B cell (primary cell): ENCODE measurements around the gene ITGA2B. TPM values are rescaled to one million over a fixed set of nuclear protein-coding genes. Genes with fewer than 3 reads are reported as not detected.

Source experiments
- ATAC-seq: fragments of 200-7000 bp; cut with Tn5 transposase; one replicate; pipeline ENCODE4 v1.10.0; 2021; ENCODE audit warnings: low read depth, mild to moderate bottlenecking, moderate number of reproducible peaks, moderate library complexity
- CTCF ChIA-PET: fragments of 350-600 bp; sonication (Branson Sonifier 250); formaldehyde crosslinking; loops from one replicate; lab custom pipeline; 2021; ENCODE audit warnings: antibody characterized with exemption, inconsistent platforms; lab: Charles Lee
- POLR2A ChIA-PET: fragments of 350-600 bp; sonication (Branson Sonifier 250); formaldehyde crosslinking; loops from one replicate; lab custom pipeline; 2021; ENCODE audit warnings: antibody characterized with exemption; lab: Charles Lee
- DNase-seq: peaks from one replicate; pipeline ENCODE4 v3.0.0; 2013
- H2AFZ ChIP-seq: 2 replicates; pipeline ENCODE4 v1.6.1; 2012; ENCODE audit warnings: mild to moderate bottlenecking, low read depth, low read length; ENCODE audit not compliant: insufficient read depth, poor library complexity, severe bottlenecking
- H3K27ac ChIP-seq, 2 donors: 1 replicate in 1 of 2; 2 replicates in 1 of 2; pipeline ENCODE4 v1.5.1; 2012 to 2013; ENCODE audit warnings: low read length in 2 of 2, mild to moderate bottlenecking in 2 of 2, moderate library complexity in 1 of 2
- H3K27me3 ChIP-seq, 4 experiments: fragments of 200-600 bp in 1 of 4; sonication (generic) in 1 of 4; replicated peaks in 1 of 4; 1 replicate in 2 of 4; 2 replicates in 2 of 4; pipeline versions ENCODE4 v1.6.1 to v1.7.0; 2013 to 2016; ENCODE audit warnings: low read length in 3 of 4, mild to moderate bottlenecking in 2 of 4, mixed read lengths in 1 of 4, moderate library complexity in 1 of 4; ENCODE audit not compliant: insufficient read depth in 4 of 4, control insufficient read depth in 3 of 4; ENCODE audit errors: control extremely low read depth in 1 of 4
- H3K36me3 ChIP-seq, 2 experiments: replicated peaks in 1 of 2; 1 replicate in 1 of 2; 2 replicates in 1 of 2; pipeline versions ENCODE4 v1.6.1 to v1.7.1; 2013; ENCODE audit warnings: low read length in 1 of 2; ENCODE audit not compliant: insufficient read depth in 2 of 2, control insufficient read depth in 1 of 2; ENCODE audit errors: control extremely low read depth in 1 of 2, extremely low read depth in 1 of 2
- H3K4me1 ChIP-seq, 2 donors: fragments of 200-600 bp in 1 of 2; sonication (generic) in 1 of 2; 1 replicate in 1 of 2; 2 replicates in 1 of 2; pipeline versions ENCODE4 v1.5.1 to v1.6.1; 2013 to 2017; ENCODE audit warnings: low read length in 2 of 2; ENCODE audit not compliant: control insufficient read depth in 2 of 2, insufficient read depth in 2 of 2
- H3K4me2 ChIP-seq: replicated peaks from 2 replicates; pipeline ENCODE3; 2012; ENCODE audit warnings: mild to moderate bottlenecking, low read depth, low read length; ENCODE audit not compliant: poor library complexity, severe bottlenecking
- H3K4me3 ChIP-seq, 5 experiments: fragments of 200-600 bp in 1 of 5; sonication (generic) in 1 of 5; 1 replicate in 3 of 5; 2 replicates in 2 of 5; pipeline versions ENCODE4 v1.5.1 to v1.7.0; 2011 to 2016; ENCODE audit warnings: low read length in 4 of 5, mild to moderate bottlenecking in 4 of 5, low read depth in 2 of 5, control low read depth in 1 of 5, moderate library complexity in 1 of 5; ENCODE audit not compliant: insufficient read depth in 1 of 5; ENCODE audit errors: control extremely low read depth in 1 of 5, extremely low read depth in 1 of 5
- H3K79me2 ChIP-seq: fragments of 200-600 bp; sonication (generic); one replicate; pipeline ENCODE4 v1.6.0; 2016; ENCODE audit warnings: low read length; ENCODE audit not compliant: control insufficient read depth, insufficient read depth
- H3K9ac ChIP-seq: fragments of 200-600 bp; sonication (generic); 2 replicates; pipeline ENCODE4 v1.6.1; 2017; ENCODE audit warnings: mild to moderate bottlenecking, low read length, moderate library complexity
- H3K9me3 ChIP-seq, 3 donors: one replicate each; pipeline versions ENCODE4 v1.6.1 to v1.7.1; 2013; ENCODE audit warnings: low read length in 2 of 3; ENCODE audit not compliant: control insufficient read depth in 2 of 3, insufficient read depth in 1 of 3; ENCODE audit errors: control extremely low read depth in 1 of 3
- H4K20me1 ChIP-seq: 2 replicates; pipeline ENCODE4 v1.6.0; 2012; ENCODE audit warnings: mild to moderate bottlenecking, low read length; ENCODE audit not compliant: insufficient read depth, control insufficient read depth, poor library complexity, severe bottlenecking
- H3K27ac Mint-ChIP-seq: one replicate; pipeline ENCODE4 v1.8.0; 2021; ENCODE audit warnings: mixed read lengths
- H3K27me3 Mint-ChIP-seq: one replicate; pipeline ENCODE4 v1.8.0; 2021; ENCODE audit warnings: mixed read lengths
- H3K4me1 Mint-ChIP-seq: one replicate; pipeline ENCODE4 v1.8.0; 2021; ENCODE audit warnings: mixed read lengths
- H3K4me3 Mint-ChIP-seq: one replicate; pipeline ENCODE4 v1.8.0; 2021; ENCODE audit warnings: mixed read lengths
- H3K9me3 Mint-ChIP-seq: one replicate; pipeline ENCODE4 v1.8.0; 2022; ENCODE audit warnings: mixed read lengths; ENCODE audit not compliant: insufficient read depth
- EZH2 ChIP-seq: IDR thresholded peaks from 2 replicates; pipeline ENCODE4 v1.6.1; 2012; ENCODE audit warnings: borderline replicate concordance, low read depth, mild to moderate bottlenecking, moderate library complexity, low read length; ENCODE audit not compliant: insufficient read depth, poor library complexity, severe bottlenecking
- WGBS: methylation state at CpG from one replicate; pipeline ENCODE4 v1.1.5; 2013; ENCODE audit warnings: missing lambda C conversion rate; ENCODE audit not compliant: insufficient coverage; 5-methylcytosine and 5-hydroxymethylcytosine counted together
- intact Hi-C: fragments of 100-400 bp; cut with micrococcal nuclease; formaldehyde crosslinking; loops from one replicate; pipeline ENCODE4 v1.10.0; 2022
- polyA plus RNA-seq: library from polyadenylated mRNA; depleted of rRNA; stranded (reverse); fragments of >200 nt; gene quantifications from 2 replicates; pipeline ENCODE4 v1.2.3, GENCODE V29; 2012
- total RNA-seq, 2 donors: library from RNA; stranded (reverse); fragments of 120-200 nt in 1 of 2; gene quantifications; 1 replicate in 1 of 2; 2 replicates in 1 of 2; pipeline versions ENCODE4 v1.2.3 to v1.2.4, GENCODE V29; 2013 to 2022
- TF ChIP-seq, protein P1 (sequence below): fragments of 200-600 bp; IDR thresholded peaks from one replicate; pipeline ENCODE4 v1.8.0; 2022; ENCODE audit warnings: antibody characterized with exemption, mild to moderate bottlenecking

The ITGA2B gene
- total and polyA plus RNA-seq, 2 donors (not counting 1 experiment from before 2014, with no cell fraction given): 0.15 to 0.20 TPM

DNA sequence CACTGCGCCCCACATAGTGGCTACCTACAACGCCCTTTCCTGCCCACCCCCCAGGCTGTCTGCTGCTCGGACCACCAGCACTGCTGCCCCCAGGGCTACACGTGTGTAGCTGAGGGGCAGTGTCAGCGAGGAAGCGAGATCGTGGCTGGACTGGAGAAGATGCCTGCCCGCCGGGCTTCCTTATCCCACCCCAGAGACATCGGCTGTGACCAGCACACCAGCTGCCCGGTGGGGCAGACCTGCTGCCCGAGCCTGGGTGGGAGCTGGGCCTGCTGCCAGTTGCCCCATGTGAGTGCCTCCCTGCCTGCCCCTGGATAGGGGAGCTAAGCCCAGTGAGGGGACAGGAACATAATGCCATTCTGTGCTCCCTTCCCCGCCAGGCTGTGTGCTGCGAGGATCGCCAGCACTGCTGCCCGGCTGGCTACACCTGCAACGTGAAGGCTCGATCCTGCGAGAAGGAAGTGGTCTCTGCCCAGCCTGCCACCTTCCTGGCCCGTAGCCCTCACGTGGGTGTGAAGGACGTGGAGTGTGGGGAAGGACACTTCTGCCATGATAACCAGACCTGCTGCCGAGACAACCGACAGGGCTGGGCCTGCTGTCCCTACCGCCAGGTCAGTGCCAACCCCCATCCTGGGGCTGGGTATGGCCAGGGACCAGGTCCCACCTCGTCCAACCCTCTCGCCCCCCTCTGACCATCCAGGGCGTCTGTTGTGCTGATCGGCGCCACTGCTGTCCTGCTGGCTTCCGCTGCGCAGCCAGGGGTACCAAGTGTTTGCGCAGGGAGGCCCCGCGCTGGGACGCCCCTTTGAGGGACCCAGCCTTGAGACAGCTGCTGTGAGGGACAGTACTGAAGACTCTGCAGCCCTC lies 37.3 kb downstream of the ITGA2B start:
- intact Hi-C loops: loop anchor here (5.0 kb wide), 1 partner anchor 410 kb away; the partner anchor contains the start of gene PPY
- peaks cover 0 to 40% of the 10 kb centered on the region in 2 experiments for H3K36me3 ChIP-seq

More for the DNA sequence above, 37.3 kb downstream of the ITGA2B start:
- ChIA-PET CTCF (interaction anchor here (0.9 to 10.1 kb wide), 10 partner anchors 10 to 311 kb away, joined by 3 to 117 read pairs (median 12); partner anchors contain the start of genes FAM171A2 and SLC25A39), POLR2A (interaction anchor here (1.4 kb wide), 1 partner anchor 25 kb away, joined by 3 read pairs; no protein-coding TSS in a partner anchor)
- no peak overlapping the region for H3K4me2 ChIP-seq
- H4K20me1 ChIP-seq: peaks cover 36% of the 10 kb centered on the region
- DNase-seq (no peak), ATAC-seq (no peak)
- peaks cover 26 to 32% of the 10 kb centered on the region in 2 donors for H3K4me1 ChIP-seq
- H3K79me2 ChIP-seq: no peaks in the 10 kb centered on the region
- Mint-ChIP-seq H3K27me3 (no peaks in the 10 kb centered on the region), H3K4me3 (peak overlapping the region; percentile 79), H3K9me3 (no peaks in the 10 kb centered on the region), H3K27ac (peak overlapping the region; percentile 50), H3K4me1 (peaks cover 26% of the 10 kb centered on the region)
- no peak for TF ChIP-seq EZH2
- TF ChIP-seq, protein P1, sequence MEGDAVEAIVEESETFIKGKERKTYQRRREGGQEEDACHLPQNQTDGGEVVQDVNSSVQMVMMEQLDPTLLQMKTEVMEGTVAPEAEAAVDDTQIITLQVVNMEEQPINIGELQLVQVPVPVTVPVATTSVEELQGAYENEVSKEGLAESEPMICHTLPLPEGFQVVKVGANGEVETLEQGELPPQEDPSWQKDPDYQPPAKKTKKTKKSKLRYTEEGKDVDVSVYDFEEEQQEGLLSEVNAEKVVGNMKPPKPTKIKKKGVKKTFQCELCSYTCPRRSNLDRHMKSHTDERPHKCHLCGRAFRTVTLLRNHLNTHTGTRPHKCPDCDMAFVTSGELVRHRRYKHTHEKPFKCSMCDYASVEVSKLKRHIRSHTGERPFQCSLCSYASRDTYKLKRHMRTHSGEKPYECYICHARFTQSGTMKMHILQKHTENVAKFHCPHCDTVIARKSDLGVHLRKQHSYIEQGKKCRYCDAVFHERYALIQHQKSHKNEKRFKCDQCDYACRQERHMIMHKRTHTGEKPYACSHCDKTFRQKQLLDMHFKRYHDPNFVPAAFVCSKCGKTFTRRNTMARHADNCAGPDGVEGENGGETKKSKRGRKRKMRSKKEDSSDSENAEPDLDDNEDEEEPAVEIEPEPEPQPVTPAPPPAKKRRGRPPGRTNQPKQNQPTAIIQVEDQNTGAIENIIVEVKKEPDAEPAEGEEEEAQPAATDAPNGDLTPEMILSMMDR: no peak
- H2AFZ ChIP-seq: no peak overlapping the region
- WGBS: 91% methylated on average over 36 of the region's 36 CpGs
- H3K27me3 ChIP-seq: no peaks in the 10 kb centered on the region
- H3K27ac ChIP-seq: no peak overlapping the region
- no peak overlapping the region for H3K4me3 ChIP-seq
- no peak overlapping the region for H3K9ac ChIP-seq
- H3K9me3 ChIP-seq: peaks cover 0 to 3% (median 0%) of the 10 kb centered on the region in 3 donors
